Activated CD4-positive, alpha-beta T cell treated with anti-CD3 and anti-CD28 coated beads, Interleukin-2, Interleukin-6, amounts not matched to agents 100 ng/mL and 50 ng/mL, durations not matched to agents 16 hours and 8 hours (primary cell): ENCODE measurements around the gene SLX1A.
"Not testable (repeated sequence)": the region's sequence is repeated elsewhere in the genome, so short reads cannot be mapped to it uniquely, and the experiment has no call there.

Experiments used
- DNase-seq: peaks from one replicate; pipeline ENCODE4 v3.0.0-alpha.2; 2020

The SLX1A gene

DNA sequence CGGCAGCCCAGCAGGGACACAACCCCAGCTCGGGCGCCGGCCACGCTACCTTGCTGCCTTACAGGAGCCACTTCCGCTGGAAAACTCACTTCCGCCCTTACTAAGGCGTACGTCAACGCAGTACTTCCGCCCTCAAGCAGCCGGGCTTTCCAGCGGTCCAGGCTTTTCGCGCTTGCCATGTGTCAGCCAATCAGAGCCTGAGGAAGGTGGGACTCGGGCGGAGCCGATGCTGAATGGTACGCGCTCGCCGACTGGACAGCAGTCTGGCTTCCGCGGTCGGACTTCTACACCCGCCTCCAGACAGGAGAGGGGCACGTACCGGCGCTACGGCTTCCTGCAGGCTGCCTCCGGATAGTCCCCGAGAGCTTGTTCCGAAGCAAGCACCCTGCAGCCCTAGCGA lies at the start of gene SLX1A, which contains the start of gene BOLA2B:
SLX1A (plus strand) TSS at position 261 of the 400 bp plus-strand sequence. CDS start 210 bp downstream, outside the sequence.
BOLA2B (minus strand) TSS at position 52 of the 400 bp plus-strand sequence. CDS start 71 bp downstream, outside the sequence.
- DNase-seq, result not testable (repeated sequence)

GRCh38 chr16:30144017-30144416 lies 49.7 kb upstream of the SLX1A start:
- no peak for DNase-seq

DNA sequence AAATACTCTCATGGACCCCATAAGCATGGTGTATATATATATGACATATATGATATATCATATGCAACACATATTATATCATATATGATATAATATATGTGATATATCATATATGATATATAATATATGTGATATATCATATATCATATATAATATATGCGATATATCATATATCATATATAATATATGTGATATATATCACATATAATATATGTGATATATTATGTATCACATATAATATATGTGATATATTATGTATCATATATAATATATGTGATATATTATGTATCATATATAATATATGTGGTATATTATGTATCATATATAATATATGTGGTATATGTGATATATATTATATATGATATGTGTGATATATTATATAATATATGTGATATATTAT lies 48.8 kb upstream of the SLX1A start:
- no peak for DNase-seq

- DNase-seq, result no peak
These were observed 48.0 kb upstream of the SLX1A start for GRCh38 chr16:30145657-30146056.

DNA sequence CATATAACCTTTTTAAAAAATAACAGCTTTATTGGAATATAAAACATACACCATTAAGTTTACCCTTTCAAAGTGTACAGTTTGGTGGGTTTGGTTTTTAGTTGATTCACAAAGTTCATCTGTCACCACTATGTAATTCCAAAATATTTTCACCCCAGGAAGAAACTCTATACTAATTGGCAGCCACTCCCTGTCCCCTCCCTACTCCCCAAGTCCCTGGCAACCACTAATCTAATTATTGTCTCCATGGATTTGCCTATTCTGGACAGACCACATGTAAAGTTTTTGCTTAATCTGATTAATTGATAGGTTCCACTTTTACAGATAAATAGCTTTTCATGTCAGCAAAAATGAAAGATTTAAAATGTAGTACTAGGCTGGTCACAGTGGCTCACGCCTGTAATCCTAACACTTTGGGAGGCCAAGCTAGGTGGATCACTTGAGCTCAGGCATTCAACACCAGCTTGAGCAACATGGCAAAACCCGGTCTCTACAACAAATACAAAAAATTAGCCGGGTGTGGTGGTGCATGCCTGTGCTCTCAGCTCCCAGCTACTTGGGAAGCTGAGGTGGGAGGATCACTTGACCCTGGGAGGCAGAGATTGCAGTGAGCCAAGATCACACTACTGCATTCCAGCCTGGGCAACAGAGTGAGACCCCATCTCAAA lies 45.7 kb upstream of the SLX1A start:
- no peak for DNase-seq

DNA sequence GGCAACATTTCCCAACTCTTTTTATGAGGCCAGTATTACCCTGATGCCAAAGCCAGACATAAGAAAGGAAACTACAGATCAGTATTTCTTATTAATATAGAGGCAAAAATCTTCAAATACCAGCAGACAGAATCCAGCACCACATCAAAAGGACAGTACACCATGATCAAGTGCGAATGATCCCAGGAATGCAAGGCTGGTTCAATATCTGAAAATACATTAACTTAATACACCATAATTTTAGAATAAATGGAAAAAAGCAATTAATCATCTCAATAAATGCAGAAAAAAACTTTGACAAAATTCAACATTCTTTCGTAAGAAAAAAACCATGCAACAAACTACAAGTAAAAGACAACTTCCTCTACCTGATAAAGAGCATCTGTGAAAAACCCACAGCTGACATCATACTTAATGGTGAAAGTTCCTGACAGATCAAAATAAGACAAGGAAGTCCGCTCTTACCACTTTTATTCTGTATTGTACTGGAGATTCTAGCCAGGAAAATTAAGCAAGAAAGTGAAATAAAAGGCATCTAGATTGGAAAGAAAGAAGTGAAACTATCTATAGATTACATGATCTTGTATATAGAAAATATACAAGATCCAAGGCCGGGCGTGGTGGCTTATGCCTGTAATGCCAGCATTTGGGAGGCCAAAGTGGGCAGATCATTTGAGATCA lies 44.3 kb upstream of the SLX1A start:
- DNase-seq, result no peak

GRCh38 chr16:30151091-30151490 lies 42.6 kb upstream of the SLX1A start:
- DNase-seq, result no peak

GRCh38 chr16:30152517-30152916 lies 41.2 kb upstream of the SLX1A start:
- no peak for DNase-seq

DNA sequence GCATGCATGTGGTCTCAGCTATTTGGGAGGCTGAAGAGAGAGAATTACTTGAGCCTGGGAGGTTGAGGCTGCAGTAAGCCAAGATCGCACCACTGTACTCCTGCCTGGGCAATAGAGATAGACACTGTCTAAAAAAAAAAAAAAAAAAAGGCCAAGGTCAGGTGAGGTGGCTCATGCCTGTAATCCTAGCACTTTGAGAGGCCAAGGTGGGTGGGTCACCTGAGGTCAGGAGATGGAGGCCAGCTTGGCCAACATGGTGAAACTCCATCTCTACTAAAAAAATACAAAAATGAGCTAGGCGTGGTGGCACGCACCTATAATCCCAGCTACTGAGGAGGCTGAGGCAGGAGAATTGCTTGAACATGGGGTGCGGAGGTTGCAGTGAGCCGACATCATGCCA lies 38.5 kb upstream of the SLX1A start:
- no peak for DNase-seq

DNA sequence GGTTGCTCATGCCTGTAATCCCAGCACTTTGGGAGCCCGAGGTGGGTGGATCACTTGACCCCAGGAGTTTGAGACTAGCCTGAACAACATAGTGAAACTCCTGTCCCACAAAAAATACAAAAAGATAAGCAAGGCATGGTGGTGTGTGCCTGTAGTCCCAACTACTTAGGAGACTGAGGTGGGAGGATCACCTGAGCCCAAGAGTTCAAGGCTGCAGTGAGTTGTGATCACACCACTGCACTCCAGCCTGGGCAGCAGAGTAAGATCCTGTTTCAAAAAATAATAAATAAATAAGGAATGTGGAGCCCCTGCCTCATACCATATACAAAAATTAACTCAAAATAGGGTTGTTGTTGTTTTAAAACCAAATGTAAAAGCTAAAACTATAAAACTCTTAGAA lies 36.5 kb upstream of the SLX1A start:
- no peak for DNase-seq

- no peak for DNase-seq
These were observed 30.1 kb upstream of the SLX1A start for GRCh38 chr16:30163538-30163937.

GRCh38 chr16:30166202-30166902 lies 27.3 kb upstream of the SLX1A start:
- DNase-seq, result peak; percentile 8

DNA sequence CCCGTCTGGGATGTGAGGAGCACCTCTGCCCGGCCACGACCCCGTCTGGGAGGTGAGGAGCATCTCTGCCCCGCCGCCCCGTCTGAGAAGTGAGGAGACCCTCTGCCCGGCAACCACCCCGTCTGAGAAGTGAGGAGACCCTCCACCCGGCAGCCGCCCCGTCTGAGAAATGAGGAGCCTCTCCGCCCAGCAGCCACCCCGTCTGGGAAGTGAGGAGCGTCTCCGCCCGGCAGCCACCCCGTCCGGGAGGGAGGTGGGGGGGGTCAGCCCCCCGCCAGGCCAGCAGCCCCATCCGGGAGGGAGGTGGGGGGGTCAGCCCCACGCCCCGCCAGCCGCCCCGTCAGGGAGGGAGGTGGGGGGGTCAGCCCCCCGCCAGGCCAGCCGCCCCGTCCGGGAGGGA lies 24.9 kb upstream of the SLX1A start:
- DNase-seq, result not testable (repeated sequence)

DNA sequence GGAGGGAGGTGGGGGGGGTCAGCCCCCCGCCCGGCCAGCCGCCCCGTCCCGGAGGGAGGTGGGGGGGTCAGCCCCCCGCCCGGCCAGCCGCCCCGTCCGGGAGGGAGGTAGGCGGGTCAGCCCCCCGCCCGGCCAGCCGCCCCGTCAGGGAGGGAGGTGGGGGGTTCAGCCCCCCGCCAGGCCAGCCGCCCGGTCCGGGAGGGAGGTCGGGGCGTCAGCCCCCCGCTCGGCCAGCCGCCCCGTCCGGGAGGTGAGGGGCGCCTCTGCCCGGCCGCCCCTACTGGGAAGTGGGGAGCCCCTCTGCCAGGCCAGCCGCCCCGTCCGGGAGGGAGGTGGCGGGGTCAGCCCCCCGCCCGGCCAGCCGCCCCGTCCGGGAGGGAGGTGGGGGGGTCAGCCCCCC lies 24.3 kb upstream of the SLX1A start:
- DNase-seq, result not testable (repeated sequence)

- not testable (repeated sequence) for DNase-seq
These were observed 23.5 kb upstream of the SLX1A start for GRCh38 chr16:30170145-30170544.

- DNase-seq, result no peak
These were observed 20.6 kb upstream of the SLX1A start for GRCh38 chr16:30173054-30173453.

DNA sequence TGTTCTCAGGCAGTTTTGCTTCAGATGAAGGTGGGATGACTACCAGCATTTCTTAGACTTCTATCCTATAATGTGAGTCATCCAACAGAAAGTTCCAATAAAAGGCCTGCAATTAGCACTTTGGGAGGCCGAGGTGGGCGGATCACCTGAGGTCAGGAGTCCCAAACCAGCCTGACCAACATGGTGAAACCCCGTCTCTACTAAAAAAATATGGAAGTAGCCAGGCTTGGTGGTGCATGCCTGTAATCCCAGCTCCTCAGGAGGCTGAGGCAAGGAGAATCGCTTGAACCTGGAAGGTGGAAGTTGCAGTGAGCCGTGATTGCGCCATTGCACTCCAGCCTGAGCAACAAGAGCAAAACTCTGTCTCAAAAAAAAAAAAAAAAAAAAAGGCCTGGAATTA lies 16.8 kb upstream of the SLX1A start:
- not testable (repeated sequence) for DNase-seq

GRCh38 chr16:30179195-30179594 lies 14.5 kb upstream of the SLX1A start:
- DNase-seq, result no peak

DNA sequence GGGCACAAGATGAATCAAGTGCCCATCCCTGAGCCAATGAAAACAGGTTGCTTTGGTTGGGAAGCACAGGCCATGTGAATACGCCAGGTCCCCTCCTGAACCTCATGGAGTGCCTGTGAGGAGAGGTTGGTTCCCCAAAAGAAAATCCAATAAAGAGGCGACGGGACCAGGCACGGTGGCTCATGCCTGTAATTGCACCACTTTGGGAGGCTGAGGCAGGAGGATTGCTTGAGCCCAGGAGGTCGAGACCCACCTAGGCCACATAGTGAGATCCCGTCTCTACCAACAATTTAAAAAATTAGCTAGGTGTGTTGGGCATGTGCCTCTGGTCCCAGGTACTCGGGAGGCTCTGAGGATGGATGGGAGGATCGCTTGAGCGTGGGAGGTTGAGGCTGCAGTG lies 13.7 kb upstream of the SLX1A start:
- no peak for DNase-seq

DNA sequence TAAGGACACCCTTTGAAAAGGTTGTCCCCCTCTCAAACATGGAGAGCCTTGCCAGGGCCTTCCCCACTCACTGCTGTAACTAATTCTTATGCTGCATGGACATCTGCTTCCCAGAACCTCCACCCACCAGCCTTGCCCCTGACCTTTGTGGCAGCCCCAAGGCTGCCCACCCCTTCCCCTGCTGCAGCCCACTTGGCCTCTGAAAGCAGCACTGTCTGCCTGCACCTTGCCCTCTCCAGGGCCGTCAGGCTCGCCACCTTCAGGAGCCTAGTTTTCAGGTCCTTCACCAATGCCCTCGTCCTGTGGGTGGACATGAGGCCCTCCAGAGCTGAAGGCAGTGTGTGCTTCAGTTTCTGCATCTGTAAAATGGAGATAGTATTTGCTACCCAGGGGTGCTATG lies 12.9 kb upstream of the SLX1A start:
- DNase-seq, result no peak

DNA sequence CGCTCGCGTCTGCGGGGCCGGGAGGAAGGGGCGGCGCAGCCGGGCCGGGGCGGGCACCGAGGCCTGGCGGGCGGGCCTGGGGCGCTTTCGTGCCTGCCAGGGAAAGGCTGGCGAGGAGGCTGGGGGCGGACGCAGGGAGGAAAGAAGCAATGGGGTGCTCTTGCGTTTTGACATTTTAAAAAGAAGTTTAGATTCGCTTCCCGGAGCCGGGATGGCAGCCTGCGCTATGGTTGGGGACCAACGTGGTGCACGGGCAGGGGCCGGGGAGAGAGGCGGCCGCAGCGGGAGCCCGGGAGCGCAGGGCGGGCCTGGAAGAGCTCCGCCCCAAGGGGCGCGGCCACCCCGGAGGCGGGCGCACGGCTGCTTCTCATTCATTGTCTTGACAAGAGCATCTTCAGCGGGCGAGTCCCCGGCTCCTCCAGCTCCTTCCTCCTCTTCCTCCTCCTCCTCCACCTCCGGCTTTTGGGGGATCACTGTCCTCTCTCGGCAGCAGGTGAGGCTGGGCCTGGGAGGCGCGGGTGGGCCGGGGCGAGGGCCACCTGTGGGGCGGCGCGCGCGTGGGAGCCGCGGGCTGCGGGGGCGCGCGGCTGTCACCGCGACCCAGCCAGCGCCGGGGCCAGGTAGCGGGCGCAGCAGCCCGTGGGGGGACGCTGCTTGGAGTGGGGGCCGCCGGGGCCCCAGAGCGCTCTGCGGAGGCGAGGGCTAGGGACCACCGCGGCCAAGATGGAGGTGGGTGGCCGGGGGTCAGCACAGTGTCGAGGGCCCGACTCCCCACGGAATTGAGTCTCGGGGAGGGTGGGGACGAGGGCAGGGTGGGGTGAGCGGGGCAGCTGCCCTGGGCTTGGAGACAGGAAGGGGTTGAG lies 10.2 kb upstream of the SLX1A start, which contains the start of gene CORO1A:
CORO1A (plus strand) TSS at position 370 of the 863 bp plus-strand sequence. CDS start 1,608 bp downstream, outside the sequence.
- DNase-seq, result peak; percentile 94

DNA sequence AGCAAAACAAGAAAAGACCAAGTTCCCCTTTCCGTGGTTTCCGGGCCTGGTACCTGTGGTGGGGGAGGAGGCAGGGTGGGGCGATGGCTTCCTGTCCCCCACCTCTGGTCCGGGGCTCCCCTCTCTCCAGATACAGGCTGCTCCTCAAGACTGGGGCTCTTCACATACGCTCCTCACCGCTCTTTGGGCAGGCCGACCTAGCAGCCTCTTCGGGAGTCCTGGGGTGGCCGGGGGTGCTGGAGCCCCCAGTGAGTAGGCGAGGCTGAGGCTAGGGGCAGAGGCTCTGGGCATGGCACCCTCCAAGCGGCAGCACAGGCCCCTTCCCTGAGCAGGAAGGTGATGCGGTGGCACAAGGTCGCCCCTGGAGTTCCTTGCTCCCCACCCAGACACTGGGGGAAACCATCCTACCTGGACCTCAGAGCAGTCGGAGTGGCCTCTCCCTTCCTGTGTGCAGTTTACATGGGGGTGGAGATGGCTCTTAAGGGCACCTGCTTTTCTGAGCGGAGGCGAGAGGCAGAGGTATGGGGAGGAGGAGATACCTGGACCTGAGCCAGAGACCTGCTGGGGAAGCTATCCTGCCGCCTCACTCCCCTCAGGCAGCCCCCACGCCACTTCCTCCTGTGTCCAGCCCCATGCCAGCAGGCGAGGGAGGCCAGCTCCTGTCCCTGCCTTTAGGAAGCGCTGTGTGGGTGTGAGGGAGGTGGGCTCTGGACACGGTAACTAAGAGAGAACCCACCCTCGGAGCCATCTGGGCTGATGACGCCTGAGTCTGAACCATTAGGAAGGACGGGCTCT lies 9.4 kb upstream of the SLX1A start:
- peak; percentile 89 for DNase-seq
